PC-9 (cell line): Measurements from ENCODE around the gene SLC12A3. TPM values are rescaled to one million over a fixed set of nuclear protein-coding genes. Genes with fewer than 3 reads are reported as not detected.

Experiments used
- BruUV-seq: library from RNA; stranded (reverse); fragments of 400-500 nt; replicated peaks from 2 replicates; lab custom pipeline; 2021; lab: Mats Ljungman, UMichigan
- CTCF ChIA-PET: fragments of 300-600 bp; sonication (Branson Sonifier 250); formaldehyde crosslinking; loops from one replicate; lab custom pipeline; 2022; ENCODE audit warnings: antibody characterized with exemption; lab: Charles Lee
- POLR2A ChIA-PET: fragments of 300-600 bp; sonication (Branson Sonifier 250); formaldehyde crosslinking; loops from one replicate; lab custom pipeline; 2022; ENCODE audit warnings: antibody characterized with exemption; ENCODE audit not compliant: unreplicated experiment; lab: Charles Lee
- DNase-seq, 2 experiments: peaks; one replicate each; pipeline versions ENCODE4 v3.0.0 to v3.0.0-alpha.2; 2015 to 2022; ENCODE audit warnings: mixed read lengths in 1 of 2
- H2AFZ ChIP-seq: fragments of 200-600 bp; sonication (generic); 2 replicates; pipeline ENCODE4 v1.8.1; 2017; ENCODE audit warnings: antibody characterized with exemption
- H3F3A ChIP-seq: fragments of 200-600 bp; sonication (generic); 2 replicates; pipeline ENCODE4 v1.8.1; 2017; ENCODE audit warnings: antibody characterized with exemption, mild to moderate bottlenecking, low read depth; ENCODE audit not compliant: insufficient read depth
- H3K27ac ChIP-seq: fragments of 200-600 bp; sonication (generic); 2 replicates; pipeline ENCODE4 v1.6.1; 2016; ENCODE audit warnings: mixed run types
- H3K27me3 ChIP-seq: fragments of 200-600 bp; sonication (generic); 2 replicates; pipeline ENCODE4 v1.6.1; 2016; ENCODE audit warnings: low read depth, mixed run types; ENCODE audit not compliant: insufficient read depth
- H3K36me3 ChIP-seq: fragments of 200-600 bp; sonication (generic); 2 replicates; pipeline ENCODE4 v1.6.1; 2016; ENCODE audit warnings: low read depth, mixed run types
- H3K4me1 ChIP-seq: fragments of 200-600 bp; sonication (generic); replicated peaks from 2 replicates; pipeline ENCODE4 v1.6.1; 2016; ENCODE audit warnings: mixed run types; ENCODE audit not compliant: insufficient read depth
- H3K4me2 ChIP-seq: fragments of 200-600 bp; sonication (generic); 2 replicates; pipeline ENCODE4 v1.6.1; 2017; ENCODE audit warnings: mixed run types
- H3K4me3 ChIP-seq: fragments of 200-600 bp; sonication (generic); 2 replicates; pipeline ENCODE4 v1.6.1; 2016; ENCODE audit warnings: mixed run types
- H3K79me2 ChIP-seq: fragments of 200-600 bp; sonication (generic); 2 replicates; pipeline ENCODE4 v1.6.1; 2017; ENCODE audit warnings: low read depth, mixed run types
- H3K9me2 ChIP-seq: fragments of 200-600 bp; sonication (generic); 2 replicates; pipeline ENCODE4 v1.8.1; 2017; ENCODE audit warnings: mild to moderate bottlenecking; ENCODE audit not compliant: insufficient read depth
- H3K9me3 ChIP-seq: fragments of 200-600 bp; sonication (generic); 2 replicates; pipeline ENCODE4 v1.8.1; 2016; ENCODE audit warnings: low read depth; ENCODE audit not compliant: insufficient read depth
- H4K20me1 ChIP-seq: fragments of 200-600 bp; sonication (generic); 2 replicates; pipeline ENCODE4 v1.8.1; 2017; ENCODE audit not compliant: insufficient read depth
- CTCF ChIP-seq: fragments of 200-600 bp; sonication (generic); conservative IDR thresholded peaks from 2 replicates; pipeline ENCODE4 v1.6.1; 2017; ENCODE audit warnings: mixed run types, antibody characterized with exemption, mild to moderate bottlenecking, moderate library complexity
- EZH2 ChIP-seq: fragments of 200-600 bp; sonication (generic); IDR thresholded peaks from 2 replicates; pipeline ENCODE4 v1.8.0; 2017; ENCODE audit warnings: antibody characterized with exemption, low read depth
- intact Hi-C: fragments of 100-400 bp; cut with micrococcal nuclease; formaldehyde crosslinking; loops from one replicate; pipeline ENCODE4 v1.10.0; 2022; ENCODE audit not compliant: unreplicated experiment
- total RNA-seq: library from RNA; stranded (reverse); gene quantifications from 2 replicates; pipeline ENCODE4 v1.2.3, GENCODE V29; 2021

The SLC12A3 gene
- total RNA-seq, 1 experiment from 2014 or later: 0.26 TPM

GRCh38 chr16:56943761-56944375, 78.9 kb downstream of the SLC12A3 start:
- Histone ChIP-seq H3K4me1 (peaks cover 24% of the 10 kb centered on the region), H3K4me3 (no peak overlapping the region), H3K9me3 (no peaks in the 10 kb centered on the region), H3K27me3 (no peaks in the 10 kb centered on the region), H3K9me2 (no peaks in the 10 kb centered on the region), H3K27ac (peak overlapping the region; percentile 57), H2AFZ (no peak overlapping the region), H3K4me2 (0 out of 2 replicates have a peak overlapping the region, but pooled peaks have one; percentile 29), H3K36me3 (peaks cover 53% of the 10 kb centered on the region), H3K79me2 (no peaks in the 10 kb centered on the region), H3F3A (peaks cover 53% of the 10 kb centered on the region), H4K20me1 (peaks cover 22% of the 10 kb centered on the region)
- ChIA-PET CTCF (interaction anchor here (0.6 kb wide), 1 partner anchor 25 kb away, joined by 5 read pairs; no protein-coding TSS in a partner anchor), POLR2A (interaction anchor here (0.5 to 0.6 kb wide), 4 partner anchors 51 to 754 kb away, joined by 4 to 31 read pairs (median 8); no protein-coding TSS in a partner anchor)
- TF ChIP-seq CTCF (no peak), EZH2 (no peak)
- intact Hi-C loops: loop anchor here (2.0 kb wide), 1 partner anchor 73 kb away; no protein-coding TSS in a partner anchor
- BruUV-seq: no TSS peak
- no peak for DNase-seq

- no peaks in the 10 kb centered on the region for H3K9me3 ChIP-seq
- H4K20me1 ChIP-seq: peaks cover 9% of the 10 kb centered on the region
- H3K36me3 ChIP-seq: peaks cover 40% of the 10 kb centered on the region
- POLR2A ChIA-PET: interaction anchor here (0.6 kb wide), 1 partner anchor 26 kb away, joined by 3 read pairs; no protein-coding TSS in a partner anchor
- intact Hi-C loops: loop anchor here (1.0 to 5.0 kb wide), 3 partner anchors 12 to 222 kb away; no protein-coding TSS in a partner anchor
- peak; percentile 64 to 74 for DNase-seq
- no peaks in the 10 kb centered on the region for H3K9me2 ChIP-seq
- no TSS peak for BruUV-seq
- no peaks in the 10 kb centered on the region for H3K27me3 ChIP-seq
- CTCF ChIA-PET: no interaction called here
- H3K4me2 ChIP-seq: peak overlapping the region; percentile 29; the same call in 1 of the 2 replicates
- TF ChIP-seq CTCF (no peak), EZH2 (no peak)
- peaks cover 24% of the 10 kb centered on the region for H3K4me1 ChIP-seq
- H3K4me3 ChIP-seq: no peak overlapping the region
- peaks cover 47% of the 10 kb centered on the region for H3F3A ChIP-seq
- H2AFZ ChIP-seq: no peak overlapping the region
- H3K27ac ChIP-seq: peak overlapping the region; percentile 57
- H3K79me2 ChIP-seq: no peaks in the 10 kb centered on the region
Observed at GRCh38 chr16:56944954-56945839, 80.2 kb downstream of the SLC12A3 start.

- no TSS peak for BruUV-seq
- ChIA-PET CTCF (no interaction called here), POLR2A (no interaction called here)
- no peak overlapping the region for H3K4me2 ChIP-seq
- no peaks in the 10 kb centered on the region for H3K27me3 ChIP-seq
- TF ChIP-seq EZH2: no peak
- TF ChIP-seq CTCF: no peak
- peaks cover 46% of the 10 kb centered on the region for H3F3A ChIP-seq
- H3K4me1 ChIP-seq: peaks cover 24% of the 10 kb centered on the region
- H3K36me3 ChIP-seq: peaks cover 32% of the 10 kb centered on the region
- no peak overlapping the region for H3K4me3 ChIP-seq
- H3K9me2 ChIP-seq: no peaks in the 10 kb centered on the region
- H3K9me3 ChIP-seq: no peaks in the 10 kb centered on the region
- intact Hi-C loops: loop anchor here (1.0 to 5.0 kb wide), 3 partner anchors 13 to 221 kb away; no protein-coding TSS in a partner anchor
- H4K20me1 ChIP-seq: peaks cover 4% of the 10 kb centered on the region
- H3K27ac ChIP-seq: no peak overlapping the region
- H2AFZ ChIP-seq: no peak overlapping the region
- no peak for DNase-seq
- H3K79me2 ChIP-seq: no peaks in the 10 kb centered on the region
Observed at GRCh38 chr16:56945847-56946527, 81.0 kb downstream of the SLC12A3 start.
